Activated T-helper 2 cell treated with anti-CD3 and anti-CD28 coated beads, Interferon-gamma antibody, Interleukin-2, Interleukin-4, amounts not matched to agents 10 μg/mL and 5 μg/mL and 100 μg/mL, durations not matched to agents 14 hours and 24 hours and 36 hours (primary cell): ENCODE measurements around the gene ABHD17A. TPM values are rescaled to one million over a fixed set of nuclear protein-coding genes. Genes with fewer than 3 reads are reported as not detected.

Source experiments
- DNase-seq: peaks from one replicate; pipeline ENCODE4 v3.0.0; 2021; ENCODE audit warnings: low spot score
- H3K27ac Mint-ChIP-seq: one replicate; pipeline ENCODE4 v1.8.0; 2021; ENCODE audit warnings: mixed read lengths
- H3K27me3 Mint-ChIP-seq: one replicate; pipeline ENCODE4 v1.8.0; 2021; ENCODE audit warnings: low read depth, mixed read lengths
- H3K36me3 Mint-ChIP-seq: one replicate; pipeline ENCODE4 v1.8.0; 2021; ENCODE audit warnings: low read depth, mixed read lengths
- H3K4me1 Mint-ChIP-seq: one replicate; pipeline ENCODE4 v1.8.0; 2021; ENCODE audit warnings: low read depth, mixed read lengths
- H3K4me3 Mint-ChIP-seq: one replicate; pipeline ENCODE4 v1.8.0; 2021; ENCODE audit warnings: low read depth, mild to moderate bottlenecking, moderate library complexity, mixed read lengths
- H3K9me3 Mint-ChIP-seq: one replicate; pipeline ENCODE4 v1.8.0; 2021; ENCODE audit warnings: mixed read lengths
- intact Hi-C: fragments of 100-400 bp; cut with micrococcal nuclease; formaldehyde crosslinking; loops from one replicate; pipeline ENCODE4 v1.15.1; 2023
- total RNA-seq: library from RNA; stranded (reverse); gene quantifications from 2 replicates; pipeline ENCODE4 v1.2.3, GENCODE V29; 2022

The ABHD17A gene
- total RNA-seq, 1 donor from 2014 or later, result 100 TPM

- Mint-ChIP-seq H3K36me3 (peaks cover 20% of the 10 kb centered on the region), H3K27ac (no peak overlapping the region), H3K4me1 (peaks cover 35% of the 10 kb centered on the region), H3K4me3 (no peak overlapping the region), H3K9me3 (no peaks in the 10 kb centered on the region), H3K27me3 (no peaks in the 10 kb centered on the region)
- intact Hi-C loops, result no loop called here
- no peak for DNase-seq
Observed at GRCh38 chr19:1850809-1851653, 34.3 kb downstream of the ABHD17A start.

DNA sequence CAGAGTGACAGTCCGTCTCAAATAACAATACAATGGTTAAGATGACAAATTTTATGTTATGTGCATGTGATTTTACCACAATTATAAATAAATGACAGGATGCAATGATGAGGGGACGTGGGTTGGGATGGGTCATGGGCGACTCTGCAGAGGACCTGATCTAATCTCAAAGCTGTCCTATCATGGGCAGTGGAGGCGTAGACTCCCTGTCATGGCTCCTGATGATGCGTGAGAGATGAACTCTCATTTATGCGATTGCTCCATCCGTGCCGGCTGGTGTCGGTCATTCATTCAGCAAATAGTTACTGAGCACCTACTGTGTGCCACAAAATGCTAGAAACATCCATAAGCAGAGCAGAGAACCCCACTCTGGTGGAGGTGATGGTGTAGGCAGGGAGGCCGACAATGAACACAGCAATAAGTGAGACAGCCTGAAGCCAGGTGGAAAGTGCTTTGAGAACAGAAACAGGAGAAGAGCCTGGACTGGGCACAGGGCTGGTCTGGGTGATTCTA is 35.4 kb downstream of the ABHD17A start:
- Mint-ChIP-seq H3K9me3 (no peaks in the 10 kb centered on the region), H3K36me3 (peaks cover 22% of the 10 kb centered on the region), H3K4me1 (peaks cover 36% of the 10 kb centered on the region), H3K27ac (peak overlapping the region; percentile 18), H3K27me3 (no peaks in the 10 kb centered on the region), H3K4me3 (no peak overlapping the region)
- DNase-seq, result no peak
- intact Hi-C loops, result no loop called here

DNA sequence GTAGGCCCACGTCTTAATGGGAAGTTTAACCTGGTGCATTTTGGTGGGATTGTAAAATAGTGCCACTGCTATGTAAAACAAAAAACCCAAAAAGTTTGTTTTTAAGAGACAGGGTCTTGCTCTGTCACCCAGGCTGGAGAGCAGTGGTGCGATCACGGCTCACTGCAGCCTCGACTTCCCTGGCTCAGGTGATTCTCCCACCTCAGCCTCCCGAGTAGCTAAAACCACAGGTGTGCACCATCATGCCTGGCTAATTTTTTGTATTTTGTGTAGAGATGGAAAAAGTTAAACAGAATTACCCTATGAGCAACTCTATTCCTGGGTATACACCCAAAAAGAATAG is 36.2 kb downstream of the ABHD17A start:
- no peak for DNase-seq
- intact Hi-C loops, result no loop called here
- peak overlapping the region; percentile 64 for H3K4me3 Mint-ChIP-seq

DNA sequence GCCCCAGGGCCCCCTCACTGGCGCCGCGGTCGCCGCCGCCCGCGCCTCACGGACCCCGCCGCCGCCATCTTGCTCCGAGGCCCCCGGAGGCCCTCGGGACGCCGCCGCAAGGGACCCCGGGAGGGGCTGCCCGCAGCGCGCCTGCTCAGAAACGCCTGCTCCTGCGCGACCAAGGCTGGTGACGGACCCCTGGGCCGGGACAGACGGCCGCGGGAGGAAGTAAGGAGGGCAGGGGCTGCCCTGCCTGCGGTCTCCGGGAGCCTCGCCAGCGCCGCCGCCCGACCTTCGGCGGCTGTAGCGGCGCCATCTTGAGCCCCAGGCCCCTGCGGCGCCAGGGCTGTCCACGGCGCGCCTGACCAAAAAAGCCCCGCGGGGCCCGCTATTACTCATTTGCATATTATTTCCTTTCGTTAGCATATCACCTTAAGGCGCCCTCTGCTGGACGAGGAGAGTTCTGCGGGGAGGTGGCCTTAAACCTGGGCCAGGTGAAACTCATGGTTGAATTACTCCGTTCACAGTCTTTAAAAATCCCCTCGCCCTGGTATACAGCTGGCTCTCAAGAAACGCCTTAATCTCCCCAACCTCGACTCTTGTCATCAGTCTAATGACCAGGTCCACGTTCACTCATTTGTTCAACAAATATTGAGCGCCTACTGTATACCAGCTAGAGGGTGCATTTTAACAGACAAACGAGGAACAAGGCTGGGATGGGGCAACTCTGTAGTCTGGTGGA is 36.7 kb downstream of the ABHD17A start, which contains the start of gene REXO1:
Gene REXO1, minus strand, starts transcription at position 85 of the 733 bp plus-strand sequence. CDS start 125 bp downstream, outside the sequence.
- Mint-ChIP-seq H3K9me3 (no peaks in the 10 kb centered on the region), H3K4me3 (peak within 1 kb of the TSS; percentile 95), H3K27me3 (no peaks in the 10 kb centered on the region), H3K4me1 (peaks cover 35% of the 10 kb centered on the region), H3K36me3 (peaks cover 22% of the 10 kb centered on the region), H3K27ac (peak within 1 kb of the TSS; percentile 93)
- peak; percentile 96 for DNase-seq
- intact Hi-C loops, result no loop called here

More for the DNA sequence above, 36.2 kb downstream of the ABHD17A start:
- H3K4me1 Mint-ChIP-seq, result peaks cover 35% of the 10 kb centered on the region
- peaks cover 22% of the 10 kb centered on the region for H3K36me3 Mint-ChIP-seq
- no peaks in the 10 kb centered on the region for H3K27me3 Mint-ChIP-seq
- H3K27ac Mint-ChIP-seq, result peak overlapping the region; percentile 69
- no peaks in the 10 kb centered on the region for H3K9me3 Mint-ChIP-seq

- Mint-ChIP-seq H3K27me3 (no peaks in the 10 kb centered on the region), H3K4me1 (peaks cover 29% of the 10 kb centered on the region), H3K36me3 (peaks cover 17% of the 10 kb centered on the region), H3K4me3 (peak overlapping the region; percentile 95), H3K27ac (peak overlapping the region; percentile 93), H3K9me3 (no peaks in the 10 kb centered on the region)
- intact Hi-C loops, result no loop called here
- no peak for DNase-seq
Observed at GRCh38 chr19:1847684-1848398, 37.5 kb downstream of the ABHD17A start.

- H3K4me1 Mint-ChIP-seq, result peaks cover 29% of the 10 kb centered on the region
- peak overlapping the region; percentile 95 for H3K4me3 Mint-ChIP-seq
- no peaks in the 10 kb centered on the region for H3K9me3 Mint-ChIP-seq
- H3K27me3 Mint-ChIP-seq, result no peaks in the 10 kb centered on the region
- peaks cover 17% of the 10 kb centered on the region for H3K36me3 Mint-ChIP-seq
- DNase-seq, result no peak
- intact Hi-C loops, result no loop called here
- H3K27ac Mint-ChIP-seq, result peak overlapping the region; percentile 93
Observed at GRCh38 chr19:1847348-1847683, 38.0 kb downstream of the ABHD17A start.

DNA sequence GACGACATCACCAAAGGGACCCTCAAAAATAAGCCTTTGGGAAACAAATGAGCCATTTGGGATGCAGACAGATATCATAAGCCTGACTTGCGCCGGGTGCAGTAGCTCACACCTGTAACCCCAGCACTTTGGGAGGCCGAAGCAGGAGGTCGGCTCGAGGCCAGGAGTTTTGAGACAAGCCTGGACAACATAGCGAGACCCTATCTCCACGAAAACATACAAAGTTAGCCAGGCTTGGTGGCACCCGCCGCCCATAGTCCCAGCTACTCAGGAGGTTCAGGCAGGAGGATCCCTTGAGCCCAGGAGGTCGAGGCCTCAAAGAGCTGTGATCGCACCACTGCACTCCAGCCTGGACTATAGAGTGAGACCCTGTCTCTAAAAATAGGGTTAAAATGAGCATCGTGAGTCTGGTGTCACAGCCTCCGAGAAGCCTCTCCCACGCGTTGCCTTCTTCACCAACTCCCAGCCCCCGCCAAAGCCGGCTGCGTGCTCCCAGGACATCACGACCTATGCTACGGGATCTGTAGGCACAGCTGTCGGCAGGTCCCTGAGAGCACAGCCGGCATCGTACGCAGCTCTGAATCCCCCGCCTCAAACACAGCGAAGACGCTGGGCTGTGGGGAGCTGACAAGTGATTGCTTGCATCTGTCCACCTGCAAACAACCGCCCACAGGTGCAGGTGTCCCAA is 38.6 kb downstream of the ABHD17A start:
- H3K36me3 Mint-ChIP-seq, result peaks cover 17% of the 10 kb centered on the region
- intact Hi-C loops, result no loop called here
- peak overlapping the region; percentile 93 for H3K27ac Mint-ChIP-seq
- H3K4me1 Mint-ChIP-seq, result peaks cover 28% of the 10 kb centered on the region
- no peaks in the 10 kb centered on the region for H3K9me3 Mint-ChIP-seq
- no peak for DNase-seq
- H3K27me3 Mint-ChIP-seq, result no peaks in the 10 kb centered on the region
- H3K4me3 Mint-ChIP-seq, result peak overlapping the region; percentile 95

- Mint-ChIP-seq H3K27me3 (no peaks in the 10 kb centered on the region), H3K36me3 (peaks cover 17% of the 10 kb centered on the region), H3K9me3 (no peaks in the 10 kb centered on the region), H3K4me1 (peaks cover 30% of the 10 kb centered on the region), H3K27ac (no peak overlapping the region), H3K4me3 (no peak overlapping the region)
- intact Hi-C loops, result no loop called here
- DNase-seq, result no peak
Observed at GRCh38 chr19:1845642-1846041, 39.7 kb downstream of the ABHD17A start.

GRCh38 chr19:1845125-1845515 is 40.2 kb downstream of the ABHD17A start:
- no peak overlapping the region for H3K27ac Mint-ChIP-seq
- intact Hi-C loops, result no loop called here
- no peak overlapping the region for H3K4me3 Mint-ChIP-seq
- no peaks in the 10 kb centered on the region for H3K27me3 Mint-ChIP-seq
- H3K4me1 Mint-ChIP-seq, result peaks cover 29% of the 10 kb centered on the region
- no peaks in the 10 kb centered on the region for H3K9me3 Mint-ChIP-seq
- no peak for DNase-seq
- H3K36me3 Mint-ChIP-seq, result peaks cover 16% of the 10 kb centered on the region

DNA sequence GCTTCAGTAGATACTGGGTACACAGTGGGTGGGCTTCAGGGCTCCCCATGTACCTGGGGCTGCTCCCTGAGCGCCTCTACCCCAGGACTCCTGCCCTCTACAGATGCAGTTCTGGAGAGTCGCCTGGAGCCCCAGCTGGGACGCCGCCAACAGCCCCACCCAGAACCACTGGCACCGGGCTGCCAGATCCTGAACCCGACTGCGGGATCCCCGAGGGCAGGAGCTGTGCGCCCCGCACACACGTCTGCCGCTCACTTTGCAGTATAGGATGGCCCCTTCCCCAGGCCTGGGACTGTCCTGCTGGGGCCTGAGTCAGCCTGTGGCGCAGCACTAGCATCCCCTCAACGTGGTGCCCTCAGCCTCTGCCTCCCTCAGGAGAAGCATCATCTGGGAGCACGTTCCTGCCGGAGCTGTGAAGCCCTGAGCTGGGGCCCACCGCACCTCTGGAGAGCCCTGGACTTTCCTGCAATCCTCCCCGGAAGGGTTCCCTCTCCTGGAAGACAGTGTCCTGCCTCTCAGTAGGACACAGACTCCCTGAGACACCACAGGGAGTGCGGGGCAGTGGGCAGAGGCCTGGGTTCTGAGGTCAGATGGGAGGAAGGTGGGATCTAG is 40.7 kb downstream of the ABHD17A start:
- no peak overlapping the region for H3K27ac Mint-ChIP-seq
- intact Hi-C loops, result no loop called here
- no peak overlapping the region for H3K4me3 Mint-ChIP-seq
- peaks cover 25% of the 10 kb centered on the region for H3K4me1 Mint-ChIP-seq
- H3K27me3 Mint-ChIP-seq, result no peaks in the 10 kb centered on the region
- DNase-seq, result no peak
- peaks cover 14% of the 10 kb centered on the region for H3K36me3 Mint-ChIP-seq
- no peaks in the 10 kb centered on the region for H3K9me3 Mint-ChIP-seq

- H3K36me3 Mint-ChIP-seq, result peaks cover 15% of the 10 kb centered on the region
- H3K27me3 Mint-ChIP-seq, result no peaks in the 10 kb centered on the region
- no peaks in the 10 kb centered on the region for H3K9me3 Mint-ChIP-seq
- no peak overlapping the region for H3K27ac Mint-ChIP-seq
- H3K4me3 Mint-ChIP-seq, result no peak overlapping the region
- H3K4me1 Mint-ChIP-seq, result peaks cover 24% of the 10 kb centered on the region
- no peak for DNase-seq
- intact Hi-C loops, result no loop called here
Observed at GRCh38 chr19:1843646-1844394, 41.5 kb downstream of the ABHD17A start.
